HG03060 (cell line): ENCODE results near the gene NAA20.
A peak's percentile ranks its signal among the peaks of the same experiment; 100 is the strongest.

Source experiments
- ATAC-seq: cut with Tn5 transposase; IDR thresholded peaks from one replicate; pipeline ENCODE4 v1.9.1; 2021; ENCODE audit warnings: low read depth, moderate number of reproducible peaks; ENCODE audit not compliant: unreplicated experiment

Gene NAA20, protein sequence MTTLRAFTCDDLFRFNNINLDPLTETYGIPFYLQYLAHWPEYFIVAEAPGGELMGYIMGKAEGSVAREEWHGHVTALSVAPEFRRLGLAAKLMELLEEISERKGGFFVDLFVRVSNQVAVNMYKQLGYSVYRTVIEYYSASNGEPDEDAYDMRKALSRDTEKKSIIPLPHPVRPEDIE

DNA sequence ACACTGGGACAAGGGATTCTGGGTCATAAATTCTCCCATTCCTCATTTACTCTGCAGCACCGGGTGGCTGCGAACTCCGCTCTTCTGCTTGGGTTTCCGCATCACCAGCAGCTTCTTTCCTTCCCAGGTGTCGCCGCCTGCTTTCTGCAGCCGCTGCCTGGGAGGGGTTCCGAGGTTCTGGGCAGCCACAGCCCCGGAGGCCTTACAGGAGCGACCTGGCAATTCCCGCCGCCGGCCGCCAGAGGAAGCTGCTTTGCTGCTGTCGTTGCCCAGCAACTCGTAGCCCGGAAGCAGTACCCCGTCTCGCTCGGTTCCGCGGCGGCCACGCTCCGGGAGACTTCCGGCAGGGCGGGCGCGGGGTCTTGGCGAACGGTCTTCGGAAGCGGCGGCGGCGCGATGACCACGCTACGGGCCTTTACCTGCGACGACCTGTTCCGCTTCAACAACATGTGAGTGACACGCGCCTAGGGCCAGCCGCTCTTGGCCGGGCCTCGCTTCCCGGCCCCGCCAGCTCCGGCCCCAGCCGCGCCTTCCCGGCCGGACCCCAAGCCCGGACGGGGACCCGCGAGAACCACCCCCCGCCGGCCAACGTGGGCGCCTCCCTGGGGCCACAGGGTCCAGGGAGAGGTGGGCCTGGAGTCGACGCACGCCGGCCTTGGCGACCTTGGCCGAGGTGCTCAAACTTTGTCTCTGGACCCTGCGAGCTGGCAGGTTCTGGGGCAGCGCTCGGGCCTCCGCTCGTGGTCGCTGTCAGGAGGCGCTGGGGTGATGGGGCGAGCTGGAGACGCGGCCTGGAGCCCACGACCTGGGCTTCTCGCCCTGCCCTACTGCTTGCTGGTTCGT is at the start of gene NAA20:
Gene NAA20 (plus strand): TSS at position 362 of the 843 bp plus-strand sequence. CDS start 35 bp downstream, at position 397.
- ATAC-seq = peak; percentile 94

DNA sequence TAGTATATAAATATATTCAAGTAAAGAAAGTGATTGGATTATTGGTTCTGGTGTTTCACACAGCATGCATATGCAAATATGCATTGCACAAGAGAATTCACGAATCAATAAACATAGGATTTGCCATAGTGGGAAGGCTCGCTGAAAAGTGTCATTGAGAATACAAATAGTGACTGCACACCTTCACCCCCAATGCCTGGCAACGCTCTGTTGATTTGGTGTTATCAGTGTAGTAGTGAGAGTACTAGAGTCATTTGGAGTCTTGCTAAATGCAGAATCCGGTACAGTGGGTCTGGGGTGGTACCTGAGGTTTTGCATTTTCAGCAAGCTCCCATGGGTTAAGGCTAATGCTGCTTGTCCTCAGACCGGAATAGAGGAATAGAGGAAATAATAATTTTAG is 49.7 kb upstream of the NAA20 start:
- ATAC-seq = no peak

DNA sequence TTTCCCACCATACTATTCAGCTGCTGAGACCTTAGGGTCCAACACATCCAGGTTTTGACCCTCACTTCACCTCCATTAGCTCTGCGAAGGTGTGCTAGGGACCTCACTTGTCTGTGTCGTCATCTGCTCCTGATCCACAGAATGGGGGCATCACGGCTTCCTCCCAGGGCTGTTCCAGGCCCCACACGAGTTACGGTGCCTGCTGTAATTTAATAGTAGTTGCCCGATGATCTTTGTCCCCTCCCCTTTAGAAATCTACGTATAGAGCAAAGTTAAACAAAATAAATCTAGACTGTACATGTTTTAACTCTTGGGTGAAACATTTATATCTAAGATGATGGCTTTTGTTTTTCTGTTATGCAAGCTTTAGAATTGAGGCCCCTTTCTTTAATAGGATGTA is 49.1 kb upstream of the NAA20 start:
- no peak for ATAC-seq

- no peak for ATAC-seq
Measured at GRCh38 chr20:19968466-19969073, 48.6 kb upstream of the NAA20 start.

DNA sequence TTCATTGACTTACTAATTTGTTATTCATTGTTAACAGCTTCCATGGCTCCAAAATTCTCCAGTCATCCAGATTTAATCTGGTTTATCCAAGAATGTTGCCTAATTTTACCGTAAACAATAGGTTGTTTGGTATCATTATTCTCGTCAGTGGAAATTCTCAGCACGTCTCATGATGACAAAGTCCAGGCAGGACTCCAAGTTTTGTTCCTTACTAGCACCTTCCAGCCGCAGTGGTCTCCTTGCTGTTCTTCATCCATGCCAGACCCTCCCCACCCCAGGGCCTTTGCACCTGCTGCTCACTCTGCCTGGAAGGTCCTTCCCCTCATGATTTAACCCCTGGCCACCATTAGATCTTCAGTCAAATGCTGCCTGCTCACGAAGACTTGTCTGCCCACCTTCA is 48.1 kb upstream of the NAA20 start:
- ATAC-seq = no peak

GRCh38 chr20:19969507-19970255 is 47.5 kb upstream of the NAA20 start:
- ATAC-seq = no peak

DNA sequence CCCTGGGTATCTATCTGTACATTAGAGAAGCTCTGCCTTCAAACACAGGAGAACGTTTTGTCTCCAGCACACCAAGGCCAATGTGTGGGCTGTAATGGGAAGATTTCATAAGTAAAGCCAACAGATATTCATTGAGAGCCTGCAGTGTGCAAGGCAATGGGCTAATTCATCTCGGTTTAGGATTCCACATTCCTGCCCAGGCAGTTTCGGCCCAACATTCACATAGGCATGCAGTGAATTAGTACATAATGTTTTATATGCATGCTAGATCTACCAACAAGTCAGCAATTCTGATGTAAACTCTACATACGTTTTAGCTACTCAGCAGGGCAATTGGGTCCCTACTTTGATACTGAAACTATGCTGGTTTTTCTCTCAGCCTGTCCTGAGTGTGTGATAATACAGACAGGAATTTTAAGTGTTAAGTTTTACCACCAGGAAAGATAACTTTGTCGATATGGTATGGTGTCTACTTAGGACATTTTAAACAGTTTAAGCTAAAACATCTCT is 46.9 kb upstream of the NAA20 start:
- no peak for ATAC-seq

DNA sequence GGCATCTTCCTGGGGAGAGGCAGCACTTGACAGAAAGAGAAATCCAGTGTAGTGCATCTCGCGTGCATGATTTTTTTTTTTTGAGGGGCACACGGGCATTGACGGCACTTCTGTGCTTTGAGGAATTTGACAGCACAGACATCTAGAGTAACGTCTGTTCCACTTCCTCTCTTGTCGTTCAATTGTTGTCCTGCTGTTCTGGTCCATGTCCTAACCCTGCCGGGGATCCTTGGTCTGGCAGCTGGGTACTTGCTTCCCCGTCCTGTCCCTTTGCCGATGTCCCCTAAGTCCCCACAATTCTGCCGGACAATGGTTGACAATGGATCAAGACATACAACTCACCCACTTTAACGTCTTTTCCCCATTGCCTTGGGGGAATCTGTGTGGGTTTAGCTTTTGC is 46.0 kb upstream of the NAA20 start:
- ATAC-seq = no peak

DNA sequence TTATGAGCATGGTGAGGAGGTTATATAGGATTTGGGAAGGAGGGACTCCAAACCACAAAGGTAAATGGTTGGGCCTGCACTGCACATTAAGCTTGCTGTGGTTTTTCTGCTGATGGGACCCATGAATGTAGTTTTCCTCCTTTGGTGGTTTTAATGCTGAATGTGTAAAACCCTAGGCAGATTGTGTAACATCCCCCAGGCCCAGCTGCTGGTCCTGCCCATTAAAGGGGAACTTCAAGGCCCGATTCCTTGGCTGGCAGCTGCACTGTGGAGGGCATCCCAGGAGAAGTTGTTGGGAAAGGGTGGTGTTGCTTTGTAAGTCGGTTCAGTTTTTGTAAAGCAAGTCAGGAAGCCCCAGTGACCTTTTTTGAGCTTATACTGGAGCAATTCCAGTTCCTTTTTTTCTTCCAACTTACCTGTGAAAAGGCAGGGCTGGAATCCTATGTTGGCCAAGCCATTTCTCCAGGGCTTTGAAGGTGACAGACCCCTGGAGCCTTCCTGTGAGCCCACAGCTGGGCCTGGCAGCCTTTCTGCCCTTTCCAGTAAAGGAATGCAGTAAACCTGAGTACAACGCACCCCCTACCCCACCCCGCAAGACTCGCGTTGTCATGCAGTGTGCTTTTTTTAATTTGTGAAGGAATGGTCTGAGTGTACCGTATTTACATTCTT is 43.1 kb upstream of the NAA20 start:
- no peak for ATAC-seq

DNA sequence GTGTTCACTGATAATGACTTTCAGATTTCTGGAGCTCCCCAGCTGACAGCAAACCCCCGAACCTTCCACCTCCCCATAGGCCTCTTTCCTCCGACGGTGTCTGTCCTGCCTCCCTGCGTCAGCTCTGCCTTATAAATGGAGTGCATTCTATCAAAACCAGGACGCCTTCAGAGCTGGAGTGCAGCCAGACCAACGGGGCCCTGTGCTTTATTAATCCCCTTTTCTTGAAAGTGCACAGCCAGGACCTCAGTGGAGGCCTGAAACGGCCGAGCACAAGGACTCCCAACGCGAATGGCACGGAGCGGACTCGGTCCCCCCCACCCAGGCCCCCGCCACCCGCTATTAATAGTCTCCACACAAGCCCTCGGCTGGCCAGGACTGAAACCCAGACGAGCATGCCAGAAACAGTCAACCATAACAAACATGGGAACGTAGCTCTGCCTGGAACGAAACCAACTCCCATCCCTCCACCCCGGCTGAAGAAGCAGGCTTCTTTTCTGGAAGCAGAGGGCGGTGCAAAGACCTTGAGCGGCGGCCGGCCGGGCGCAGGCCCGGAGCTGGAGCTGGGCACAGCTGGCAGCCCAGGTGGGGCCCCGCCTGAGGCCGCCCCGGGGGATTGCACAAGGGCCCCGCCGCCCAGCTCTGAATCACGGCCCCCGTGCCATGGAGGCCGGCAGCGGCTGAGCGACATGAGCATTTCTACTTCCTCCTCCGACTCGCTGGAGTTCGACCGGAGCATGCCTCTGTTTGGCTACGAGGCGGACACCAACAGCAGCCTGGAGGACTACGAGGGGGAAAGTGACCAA is 42.3 kb upstream of the NAA20 start:
- no peak for ATAC-seq

DNA sequence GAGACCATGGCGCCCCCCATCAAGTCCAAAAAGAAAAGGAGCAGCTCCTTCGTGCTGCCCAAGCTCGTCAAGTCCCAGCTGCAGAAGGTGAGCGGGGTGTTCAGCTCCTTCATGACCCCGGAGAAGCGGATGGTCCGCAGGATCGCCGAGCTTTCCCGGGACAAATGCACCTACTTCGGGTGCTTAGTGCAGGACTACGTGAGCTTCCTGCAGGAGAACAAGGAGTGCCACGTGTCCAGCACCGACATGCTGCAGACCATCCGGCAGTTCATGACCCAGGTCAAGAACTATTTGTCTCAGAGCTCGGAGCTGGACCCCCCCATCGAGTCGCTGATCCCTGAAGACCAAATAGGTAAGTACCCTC is 41.7 kb upstream of the NAA20 start:
- no peak for ATAC-seq

- no peak for ATAC-seq
Measured at GRCh38 chr20:19975901-19976300, 41.3 kb upstream of the NAA20 start.

GRCh38 chr20:19976595-19977372 is 40.4 kb upstream of the NAA20 start:
- ATAC-seq = no peak

DNA sequence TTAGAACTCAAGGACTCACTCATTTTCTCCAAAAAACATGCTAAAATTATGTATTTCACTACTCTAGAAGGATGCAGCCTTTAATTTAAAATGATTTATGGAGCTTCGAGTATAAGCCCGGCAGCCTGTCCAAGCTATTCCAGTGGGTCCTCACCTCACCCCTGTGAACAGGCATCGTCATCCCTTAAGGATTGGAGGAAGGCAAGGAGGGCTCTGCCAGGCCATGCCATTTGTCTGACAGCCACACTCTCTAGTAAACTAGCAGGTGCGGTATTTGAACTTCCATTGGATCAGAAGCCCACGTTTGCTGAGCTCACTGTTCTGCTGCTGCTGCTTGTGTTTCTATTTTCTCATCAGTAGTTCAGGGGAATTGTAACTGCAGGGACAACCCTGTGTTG is 39.8 kb upstream of the NAA20 start:
- ATAC-seq = no peak

- ATAC-seq = no peak
Measured at GRCh38 chr20:19978511-19979210, 38.5 kb upstream of the NAA20 start.

- ATAC-seq = no peak
Measured at GRCh38 chr20:19981031-19981451, 36.1 kb upstream of the NAA20 start.

GRCh38 chr20:19986419-19986818 is 30.7 kb upstream of the NAA20 start:
- no peak for ATAC-seq

GRCh38 chr20:19987046-19987445 is 30.1 kb upstream of the NAA20 start:
- ATAC-seq = no peak
